Mesenchymal stem cell (in vitro differentiated cells and primary cell): ENCODE measurements around the gene PZP.
"Not testable (repeated sequence)": the region's sequence is repeated elsewhere in the genome, so short reads cannot be mapped to it uniquely, and the experiment has no call there.

ENCODE experiments used
- DNase-seq: peaks from one replicate; pipeline ENCODE4 v3.0.0-alpha.2; 2013
- H2AFZ ChIP-seq: one replicate; pipeline ENCODE4 v1.6.1; 2013; ENCODE audit warnings: low read depth, mild to moderate bottlenecking, control low read depth, inconsistent platforms, low read length, moderate library complexity
- H2AK5ac ChIP-seq: 2 replicates; pipeline ENCODE4 v1.6.1; 2013; ENCODE audit warnings: low read length, moderate library complexity, mild to moderate bottlenecking, inconsistent platforms; ENCODE audit not compliant: severe bottlenecking
- H2BK120ac ChIP-seq: one replicate; pipeline ENCODE4 v1.6.1; 2013; ENCODE audit warnings: low read depth, mild to moderate bottlenecking, inconsistent platforms, low read length, moderate library complexity
- H2BK12ac ChIP-seq, 2 experiments: one replicate each; pipeline ENCODE4 v1.6.1; 2013; ENCODE audit warnings: inconsistent platforms in 2 of 2, low read length in 2 of 2, mild to moderate bottlenecking in 2 of 2, moderate library complexity in 2 of 2, control low read depth in 1 of 2
- H2BK15ac ChIP-seq: one replicate; pipeline ENCODE4 v1.6.1; 2013; ENCODE audit warnings: mild to moderate bottlenecking, low read depth, inconsistent platforms; ENCODE audit not compliant: poor library complexity, severe bottlenecking
- H2BK5ac ChIP-seq: 2 replicates; pipeline ENCODE4 v1.6.1; 2013; ENCODE audit warnings: low read depth, mild to moderate bottlenecking, low read length, control low read depth, inconsistent platforms; ENCODE audit not compliant: poor library complexity, severe bottlenecking
- H3K14ac ChIP-seq, 2 experiments: one replicate each; pipeline ENCODE4 v1.6.1; 2013; ENCODE audit warnings: inconsistent platforms in 2 of 2, low read length in 2 of 2, control low read depth in 1 of 2, mild to moderate bottlenecking in 1 of 2, moderate library complexity in 1 of 2
- H3K18ac ChIP-seq, 2 experiments: one replicate each; pipeline ENCODE4 v1.6.1; 2013; ENCODE audit warnings: inconsistent platforms in 2 of 2, low read length in 2 of 2, control low read depth in 1 of 2, low read depth in 1 of 2, mild to moderate bottlenecking in 1 of 2
- H3K23ac ChIP-seq, 2 experiments: one replicate each; pipeline ENCODE4 v1.6.1; 2013; ENCODE audit warnings: inconsistent platforms in 2 of 2, low read length in 2 of 2, mild to moderate bottlenecking in 2 of 2, moderate library complexity in 2 of 2, control low read depth in 1 of 2
- H3K27ac ChIP-seq: 2 replicates; pipeline ENCODE4 v1.5.1; 2013; ENCODE audit warnings: mild to moderate bottlenecking, moderate library complexity, low read length, control low read depth, inconsistent platforms; ENCODE audit not compliant: poor library complexity, severe bottlenecking
- H3K27me3 ChIP-seq, 2 experiments: 2 replicates each; pipeline versions ENCODE4 v1.6.1 to v1.7.0; 2013; ENCODE audit warnings: low read length in 2 of 2, mild to moderate bottlenecking in 2 of 2, moderate library complexity in 2 of 2, control low read depth in 1 of 2, inconsistent platforms in 1 of 2; ENCODE audit not compliant: control insufficient read depth in 1 of 2, insufficient read depth in 1 of 2
- H3K36me3 ChIP-seq, 2 experiments: 2 replicates each; pipeline versions ENCODE4 v1.6.1 to v1.7.0; 2013; ENCODE audit warnings: low read length in 2 of 2, control low read depth in 1 of 2, inconsistent platforms in 1 of 2, low read depth in 1 of 2, mild to moderate bottlenecking in 1 of 2; ENCODE audit not compliant: insufficient read depth in 2 of 2, control insufficient read depth in 1 of 2
- H3K4ac ChIP-seq, 2 experiments: one replicate each; pipeline ENCODE4 v1.6.1; 2013; ENCODE audit warnings: inconsistent platforms in 2 of 2, low read length in 2 of 2, mild to moderate bottlenecking in 2 of 2, moderate library complexity in 2 of 2, control low read depth in 1 of 2, low read depth in 1 of 2
- H3K4me1 ChIP-seq: 2 replicates; pipeline ENCODE4 v1.6.1; 2013; ENCODE audit warnings: low read depth, low read length, control low read depth; ENCODE audit not compliant: control insufficient read depth, insufficient read depth
- H3K4me2 ChIP-seq: 2 replicates; pipeline ENCODE4 v1.6.1; 2013; ENCODE audit warnings: low read length, mild to moderate bottlenecking, inconsistent platforms; ENCODE audit not compliant: poor library complexity, severe bottlenecking
- H3K4me3 ChIP-seq, 2 experiments: 2 replicates each; pipeline versions ENCODE4 v1.5.1 to v1.7.0; 2013; ENCODE audit warnings: low read length in 2 of 2, mild to moderate bottlenecking in 2 of 2, control low read depth in 1 of 2, low read depth in 1 of 2; ENCODE audit not compliant: insufficient read depth in 1 of 2
- H3K79me1 ChIP-seq: replicated peaks from 2 replicates; pipeline ENCODE4 v1.6.1; 2013; ENCODE audit warnings: mild to moderate bottlenecking, control low read depth, low read length, inconsistent platforms; ENCODE audit not compliant: poor library complexity, severe bottlenecking
- H3K9ac ChIP-seq: 2 replicates; pipeline ENCODE4 v1.7.0; 2013; ENCODE audit warnings: mild to moderate bottlenecking, low read length, moderate library complexity
- H3K9me3 ChIP-seq: 2 replicates; pipeline ENCODE4 v1.7.0; 2013; ENCODE audit warnings: mild to moderate bottlenecking, low read length; ENCODE audit not compliant: control insufficient read depth
- H4K8ac ChIP-seq: one replicate; pipeline ENCODE4 v1.6.1; 2013; ENCODE audit warnings: inconsistent platforms, mild to moderate bottlenecking, low read length, moderate library complexity
- H4K91ac ChIP-seq: one replicate; pipeline ENCODE4 v1.6.1; 2013; ENCODE audit warnings: mild to moderate bottlenecking, low read length, inconsistent platforms
- WGBS: methylation state at CpG from one replicate; pipeline ENCODE4 v1.1.7; 2013; ENCODE audit warnings: mixed read lengths; 5-methylcytosine and 5-hydroxymethylcytosine counted together

The PZP gene

DNA sequence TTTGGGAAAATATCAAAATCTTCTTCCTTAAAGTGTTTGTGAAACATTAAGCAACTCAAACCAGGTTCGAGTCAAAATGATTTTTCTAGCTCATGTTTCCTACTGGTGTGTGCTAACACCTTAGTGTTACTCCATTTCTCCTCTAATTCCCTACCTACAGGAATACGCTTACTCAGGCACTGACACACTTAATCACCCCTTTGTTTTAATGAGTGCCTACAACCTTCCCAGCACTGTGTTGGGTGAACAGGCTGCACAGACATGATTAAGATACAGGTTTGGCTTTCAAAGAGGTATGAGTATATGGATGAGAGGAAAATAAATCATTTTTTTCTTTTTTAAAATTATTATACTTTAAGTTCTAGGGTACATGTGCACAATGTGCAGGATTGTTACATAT lies 15.6 kb upstream of the PZP start:
- Histone ChIP-seq H2BK5ac (no peak overlapping the region), H3K4ac (no peak overlapping the region), H3K27me3 (no peaks in the 10 kb centered on the region), H2BK15ac (no peak overlapping the region), H3K4me2 (no peak overlapping the region), H3K23ac (no peak overlapping the region), H2BK12ac (no peak overlapping the region), H4K8ac (no peak overlapping the region), H3K9ac (no peak overlapping the region), H2BK120ac (no peak overlapping the region), H3K4me1 (no peaks in the 10 kb centered on the region), H3K4me3 (no peak overlapping the region), H4K91ac (no peak overlapping the region), H2AK5ac (no peak overlapping the region), H3K27ac (no peak overlapping the region), H3K36me3 (no peaks in the 10 kb centered on the region), H3K14ac (no peak overlapping the region), H3K18ac (no peak overlapping the region), H3K79me1 (no peaks in the 10 kb centered on the region), H2AFZ (no peak overlapping the region), H3K9me3 (no peaks in the 10 kb centered on the region)
- no peak for DNase-seq
- 61% methylated on average over 1 of the region's 2 CpGs for WGBS

DNA sequence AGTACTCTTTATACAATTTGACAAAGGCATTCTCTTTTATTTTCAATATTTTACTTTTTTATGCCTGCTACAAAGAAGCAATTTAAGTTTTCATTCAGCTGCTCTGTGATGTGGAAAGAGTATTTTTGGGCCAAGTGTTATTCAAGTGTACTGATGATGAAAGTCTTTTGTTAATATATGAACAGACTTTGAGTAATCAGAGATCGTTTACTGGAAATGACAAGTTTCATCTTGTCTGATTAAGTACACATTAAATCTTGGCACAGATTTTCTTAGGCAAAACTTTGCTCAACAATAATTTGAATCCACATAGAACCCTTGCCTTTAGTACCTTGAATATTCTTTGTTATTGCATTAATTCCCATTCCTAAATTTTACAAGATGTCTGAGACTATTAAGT lies 13.3 kb upstream of the PZP start:
- no peak overlapping the region for H4K8ac ChIP-seq
- H2BK15ac ChIP-seq, result no peak overlapping the region
- no peak overlapping the region for H2BK5ac ChIP-seq
- H4K91ac ChIP-seq, result no peak overlapping the region
- H2AFZ ChIP-seq, result no peak overlapping the region
- DNase-seq, result no peak
- H3K27ac ChIP-seq, result no peak overlapping the region
- H3K27me3 ChIP-seq, result no peaks in the 10 kb centered on the region
- H2BK12ac ChIP-seq, result no peak overlapping the region
- no peaks in the 10 kb centered on the region for H3K36me3 ChIP-seq
- no peak overlapping the region for H3K18ac ChIP-seq
- no peak overlapping the region for H3K9ac ChIP-seq
- no peak overlapping the region for H3K4me3 ChIP-seq
- no peak overlapping the region for H3K4ac ChIP-seq
- no peak overlapping the region for H3K23ac ChIP-seq
- WGBS, result 100% methylated on average over 1 of the region's 1 CpG
- no peak overlapping the region for H2BK120ac ChIP-seq
- no peak overlapping the region for H3K4me2 ChIP-seq
- H3K79me1 ChIP-seq, result no peaks in the 10 kb centered on the region
- H3K14ac ChIP-seq, result no peak overlapping the region
- no peaks in the 10 kb centered on the region for H3K9me3 ChIP-seq
- H3K4me1 ChIP-seq, result no peaks in the 10 kb centered on the region
- H2AK5ac ChIP-seq, result no peak overlapping the region

DNA sequence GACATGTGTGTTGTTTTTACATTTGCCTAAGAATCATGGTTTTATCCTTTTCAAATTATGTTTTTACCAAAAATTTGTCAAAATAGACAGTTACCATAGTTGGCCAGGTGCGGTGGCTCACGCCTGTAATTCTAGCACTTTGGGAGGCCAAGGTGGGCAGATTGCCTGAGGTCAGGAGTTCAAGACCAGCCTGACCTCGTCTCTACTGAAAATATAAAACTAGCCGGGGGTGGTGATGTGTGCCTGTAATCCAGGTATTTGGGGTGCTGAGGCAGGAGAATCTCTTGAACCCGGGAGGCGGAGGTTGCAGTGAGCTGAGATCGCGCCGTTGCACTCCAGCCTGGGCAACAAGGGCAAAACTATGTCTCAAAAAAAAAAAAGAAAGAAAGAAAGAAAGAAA lies 12.8 kb upstream of the PZP start:
- H3K79me1 ChIP-seq, H4K8ac ChIP-seq, DNase-seq, H2AK5ac ChIP-seq, H3K14ac ChIP-seq, H2AFZ ChIP-seq, H2BK120ac ChIP-seq, H3K9me3 ChIP-seq, H3K18ac ChIP-seq, H3K27ac ChIP-seq, H3K4ac ChIP-seq, H4K91ac ChIP-seq, H3K9ac ChIP-seq, H2BK15ac ChIP-seq, H3K36me3 ChIP-seq, H3K4me2 ChIP-seq, H3K23ac ChIP-seq, H3K4me1 ChIP-seq, H3K27me3 ChIP-seq, H3K4me3 ChIP-seq, H2BK5ac ChIP-seq, H2BK12ac ChIP-seq: not testable (repeated sequence)
- WGBS, result 89% methylated on average over 6 of the region's 9 CpGs

DNA sequence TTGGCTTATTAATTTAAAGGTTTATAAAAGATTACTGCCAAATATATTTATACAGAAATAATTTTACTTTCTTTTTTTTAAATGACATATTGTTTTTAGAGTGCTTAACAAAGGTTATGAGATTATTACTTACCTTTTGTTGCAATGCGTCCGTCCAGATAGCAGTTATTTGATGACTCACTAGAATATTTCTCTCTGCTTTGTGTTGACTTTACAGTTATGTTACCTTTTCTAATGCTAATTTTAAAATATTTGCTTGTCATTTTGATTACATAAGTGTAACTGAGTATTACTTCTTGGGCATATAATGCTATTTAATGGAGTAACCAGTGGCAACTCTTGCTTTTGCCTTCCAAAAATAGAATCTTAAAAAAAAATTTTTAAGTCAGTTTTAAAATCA lies 6.3 kb upstream of the PZP start:
- Histone ChIP-seq H3K14ac (no peak overlapping the region), H3K23ac (no peak overlapping the region), H3K9ac (no peak overlapping the region), H2BK120ac (no peak overlapping the region), H3K36me3 (no peaks in the 10 kb centered on the region), H3K27ac (no peak overlapping the region), H2BK15ac (no peak overlapping the region), H3K4me2 (no peak overlapping the region), H2BK12ac (no peak overlapping the region), H3K27me3 (no peaks in the 10 kb centered on the region), H4K91ac (no peak overlapping the region), H3K4me1 (no peaks in the 10 kb centered on the region), H4K8ac (no peak overlapping the region), H2BK5ac (no peak overlapping the region), H3K4ac (no peak overlapping the region), H3K18ac (no peak overlapping the region), H2AK5ac (no peak overlapping the region), H3K79me1 (no peaks in the 10 kb centered on the region), H3K9me3 (no peaks in the 10 kb centered on the region), H3K4me3 (no peak overlapping the region), H2AFZ (no peak overlapping the region)
- WGBS, result 70% methylated on average over 2 of the region's 2 CpGs
- no peak for DNase-seq
